NCI-H1417 treated with DMSO at 0.1 percent for 48 hours (cell line): ENCODE results near the gene MNT.
A peak's percentile ranks its signal among the peaks of the same experiment; 100 is the strongest.

Experiments used
- DNase-seq: peaks from one replicate; lab custom pipeline; 2025; lab: John Stamatoyannopoulos, UW

Gene MNT

DNA sequence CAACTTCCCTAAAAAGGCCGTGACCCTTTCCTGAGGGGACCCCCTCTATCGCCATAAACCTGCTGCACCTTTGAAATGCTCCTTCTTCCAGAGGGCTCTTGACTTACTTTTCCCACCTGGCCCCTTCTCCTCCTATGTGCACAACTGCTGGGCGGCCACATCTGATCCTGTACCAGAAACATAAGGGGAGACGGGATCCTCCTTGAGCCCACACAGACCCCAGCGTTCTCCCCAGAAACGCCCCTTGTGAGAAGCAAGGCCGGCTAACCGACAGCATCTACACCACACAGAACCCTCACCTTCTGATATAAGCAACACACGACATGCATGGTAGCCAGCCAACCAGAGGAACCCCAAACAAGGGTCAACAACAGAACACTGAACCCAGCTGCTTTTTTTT, 14.2 kb upstream of the MNT start:
- no peak for DNase-seq

DNA sequence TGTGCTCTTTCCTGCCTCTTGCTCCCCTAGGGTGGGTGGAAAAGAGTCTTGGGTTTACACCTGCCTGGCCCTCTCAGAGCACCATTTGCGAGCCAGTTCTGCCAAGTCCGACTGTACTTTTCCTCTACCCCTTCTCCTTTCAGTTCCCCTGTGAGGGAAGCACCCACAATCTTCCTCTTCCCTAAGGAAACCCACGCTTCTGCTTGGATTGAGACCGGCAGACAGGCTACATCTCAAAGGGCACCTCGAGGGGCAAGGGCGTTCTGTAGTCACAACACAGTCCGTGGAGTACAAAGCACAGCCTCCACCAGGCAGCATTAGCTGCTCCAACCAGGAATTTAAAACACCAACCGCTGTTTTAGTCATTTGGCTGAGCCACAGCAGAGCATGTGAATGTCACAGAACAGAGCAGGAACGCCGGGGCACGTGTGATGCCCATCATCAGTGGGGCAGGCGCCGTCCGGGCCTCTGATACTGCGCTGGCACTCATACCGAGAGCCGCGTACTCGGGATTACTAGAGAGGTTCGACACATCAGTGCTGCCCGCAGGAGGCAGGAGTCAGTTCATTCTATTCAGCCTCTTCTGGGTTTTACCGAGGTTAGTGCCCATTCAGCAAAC, 13.7 kb upstream of the MNT start:
- no peak for DNase-seq

DNA sequence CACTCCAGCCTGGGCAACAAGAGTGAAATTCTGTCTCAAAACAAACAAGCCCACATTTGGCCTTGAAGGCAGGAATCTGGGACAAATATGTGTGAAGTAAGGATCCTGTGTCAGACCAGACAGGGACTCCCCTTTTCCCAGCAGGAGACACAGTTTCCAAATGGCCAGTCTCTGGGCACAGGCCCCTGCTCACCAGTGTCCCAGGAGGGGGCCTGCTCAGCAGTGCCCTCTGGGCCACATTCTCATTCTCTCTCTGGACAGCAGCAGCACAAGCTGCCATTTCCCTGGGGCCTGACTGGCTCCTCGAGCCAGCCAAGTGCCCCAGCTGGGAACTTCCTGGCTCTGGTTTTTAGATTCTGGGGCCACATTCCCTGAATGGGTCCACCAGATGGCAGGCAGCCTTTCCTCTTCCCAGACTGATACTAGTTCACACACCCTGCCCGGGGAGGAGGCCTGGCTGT, 11.7 kb upstream of the MNT start:
- no peak for DNase-seq

GRCh38 chr17:2410951-2411350, 10.1 kb upstream of the MNT start:
- DNase-seq: no peak

DNA sequence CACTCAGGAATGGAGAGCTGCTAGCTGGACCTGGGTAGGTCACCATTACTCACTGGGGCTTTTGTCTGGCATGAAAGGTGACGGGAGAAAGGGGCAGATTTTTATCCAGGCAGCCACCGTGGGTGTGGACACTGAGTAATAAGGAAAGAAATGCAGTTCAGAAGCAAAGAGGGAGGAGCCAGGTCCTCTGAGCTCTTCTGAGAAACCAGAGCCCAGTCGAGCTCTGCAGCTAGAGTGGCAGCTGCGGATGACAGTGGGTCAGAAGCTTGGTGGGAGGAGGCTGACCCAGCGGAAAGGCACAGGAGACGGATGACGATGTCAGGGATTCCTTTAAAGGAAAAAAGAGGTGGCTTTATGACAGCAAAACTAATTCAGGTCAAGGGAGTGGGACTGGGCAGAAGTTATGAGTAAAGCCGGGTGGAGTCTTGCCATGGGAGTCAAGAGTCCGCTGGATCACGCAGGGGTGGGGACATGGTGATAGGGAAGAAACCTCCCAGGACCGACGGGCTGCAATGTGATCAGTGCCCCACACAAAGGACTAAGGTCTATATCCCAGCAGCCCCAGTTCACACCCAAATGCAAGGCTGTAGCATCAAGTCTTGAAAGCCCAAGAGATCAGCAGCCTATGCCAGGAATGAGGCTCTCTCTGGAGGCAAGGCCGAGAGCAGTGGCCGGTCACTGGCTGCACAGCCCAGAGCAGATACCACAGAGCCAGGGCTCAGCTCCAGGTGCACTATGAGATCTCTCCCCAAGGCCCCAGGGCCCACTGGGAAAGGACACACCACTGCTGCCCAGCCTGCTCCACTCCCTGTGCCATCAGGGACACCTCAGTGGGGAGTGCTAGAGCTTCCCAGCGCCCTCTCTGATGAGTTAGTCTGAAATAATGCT, 6.3 kb upstream of the MNT start:
- DNase-seq: no peak

GRCh38 chr17:2406271-2406902, 5.5 kb upstream of the MNT start:
- no peak for DNase-seq

DNA sequence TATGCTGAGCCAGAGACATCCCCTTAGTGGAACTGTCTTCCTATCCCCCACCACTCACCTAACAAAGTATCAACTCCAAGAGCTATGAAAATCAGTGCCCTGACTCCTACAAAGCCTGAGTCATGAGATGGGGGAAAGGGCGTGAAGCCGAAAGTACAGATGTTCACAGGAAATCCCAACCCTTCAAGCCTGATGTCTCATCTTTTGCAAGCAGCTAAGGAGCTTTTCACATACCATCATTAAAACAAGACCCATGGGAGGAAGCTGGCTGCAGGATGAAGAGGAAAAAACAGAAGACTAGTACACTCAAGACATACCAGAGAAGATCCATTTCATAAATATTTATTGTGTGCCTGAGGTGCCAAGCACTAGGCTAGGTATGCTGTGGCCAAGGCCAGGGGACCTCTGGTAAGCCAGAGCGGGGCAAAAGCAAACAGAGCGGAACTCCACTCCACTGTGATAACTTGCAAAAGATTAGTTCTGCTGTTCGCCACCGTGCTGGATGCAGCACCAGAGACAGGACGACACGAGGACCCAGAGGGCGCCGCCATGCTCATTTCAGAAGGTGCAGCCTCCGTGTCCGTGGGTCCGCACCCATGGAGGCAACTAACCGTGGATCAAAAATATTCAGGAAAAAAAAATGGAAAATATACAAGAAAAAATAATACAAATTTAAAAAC, 4.5 kb upstream of the MNT start:
- no peak for DNase-seq

GRCh38 chr17:2403044-2403443, 2.2 kb upstream of the MNT start:
- DNase-seq: no peak

GRCh38 chr17:2402544-2402943, 1.7 kb upstream of the MNT start:
- no peak for DNase-seq

DNA sequence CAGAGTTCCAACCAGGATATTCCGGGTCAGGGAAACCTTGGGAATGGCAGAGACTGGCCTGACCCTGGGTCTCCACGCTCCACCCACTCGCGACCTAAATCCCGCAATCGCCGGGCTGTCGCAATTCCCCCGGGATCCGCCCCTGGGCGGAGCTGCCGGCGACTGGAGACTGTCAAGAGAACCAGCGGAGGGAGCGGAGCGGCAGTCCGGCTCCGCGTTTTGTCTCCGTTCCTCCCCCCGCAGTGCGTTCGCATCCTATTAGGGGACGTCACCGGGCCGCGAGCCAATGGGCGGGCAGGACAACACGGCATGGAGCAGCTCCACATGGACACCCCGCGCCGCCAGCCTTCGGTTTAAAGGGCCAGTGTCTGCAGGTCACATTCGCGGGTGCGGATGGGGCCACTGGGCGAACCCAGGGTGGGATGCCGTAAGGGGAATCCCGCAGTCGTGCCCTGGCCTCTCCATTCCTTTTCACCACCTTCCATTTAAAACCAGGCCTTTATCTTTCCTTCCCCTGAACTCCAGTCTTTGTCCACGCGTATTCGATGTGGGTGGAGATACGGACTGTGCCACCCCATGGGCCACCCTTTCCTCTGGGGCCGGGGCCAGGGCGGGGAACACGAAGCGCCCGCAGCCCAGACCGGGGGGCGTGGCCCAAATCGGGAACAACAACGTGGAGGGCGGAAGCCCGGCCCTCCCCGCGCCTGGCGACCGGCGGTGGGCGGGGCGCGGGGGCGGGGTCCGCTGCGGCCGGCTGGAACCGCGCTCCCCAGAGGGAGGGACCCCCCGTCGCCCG, 764 bp upstream of the MNT start:
- peak; percentile 74 for DNase-seq

- DNase-seq: no peak
Measured at GRCh38 chr17:2400474-2400866, 390 bp downstream of the MNT start.

GRCh38 chr17:2399572-2400473, 1.0 kb downstream of the MNT start:
- DNase-seq: peak; percentile 42

DNA sequence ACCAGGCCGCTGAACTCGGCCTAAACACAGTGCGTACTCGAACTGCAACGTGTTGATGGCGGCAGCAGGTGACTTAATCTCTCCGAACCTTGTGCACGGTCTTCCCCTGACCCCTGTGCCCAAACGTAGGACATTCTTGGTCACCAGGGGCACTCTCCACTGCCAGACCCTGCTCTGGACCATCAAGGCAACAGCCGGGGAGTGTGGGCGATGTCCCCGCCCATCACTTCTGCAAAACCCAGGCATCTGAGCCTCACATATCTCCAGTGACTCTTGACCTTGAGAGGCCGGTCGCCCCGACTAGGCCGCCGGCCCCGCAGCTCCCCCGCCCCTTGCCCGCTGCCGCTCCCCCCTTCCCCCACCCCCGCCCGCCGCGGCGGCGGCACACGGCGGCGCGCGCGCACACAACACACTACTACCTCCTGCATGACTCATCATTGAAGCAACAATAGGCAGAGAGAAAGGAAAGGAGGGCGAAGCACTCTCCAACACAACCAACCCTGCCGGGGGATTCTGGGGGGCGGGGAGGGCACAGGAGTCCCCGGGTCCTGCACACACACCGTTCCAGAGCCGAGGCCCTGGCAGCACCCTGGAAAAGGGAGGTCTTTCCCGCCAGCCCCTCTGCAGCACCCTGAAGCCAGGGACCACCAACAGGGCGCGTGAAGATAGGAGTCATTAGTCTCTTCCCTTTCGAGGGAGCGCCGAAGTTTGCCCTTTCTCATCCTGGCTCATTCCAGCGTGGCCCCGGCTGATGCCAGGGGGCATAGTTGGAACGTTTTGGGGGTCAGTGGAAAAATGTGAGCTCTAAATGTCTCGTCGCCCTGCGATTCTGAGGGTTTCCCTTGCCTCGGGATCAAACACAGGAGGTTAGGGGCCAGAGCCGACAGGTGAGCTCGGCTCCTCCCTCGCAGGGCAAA, 1.9 kb downstream of the MNT start:
- no peak for DNase-seq

DNA sequence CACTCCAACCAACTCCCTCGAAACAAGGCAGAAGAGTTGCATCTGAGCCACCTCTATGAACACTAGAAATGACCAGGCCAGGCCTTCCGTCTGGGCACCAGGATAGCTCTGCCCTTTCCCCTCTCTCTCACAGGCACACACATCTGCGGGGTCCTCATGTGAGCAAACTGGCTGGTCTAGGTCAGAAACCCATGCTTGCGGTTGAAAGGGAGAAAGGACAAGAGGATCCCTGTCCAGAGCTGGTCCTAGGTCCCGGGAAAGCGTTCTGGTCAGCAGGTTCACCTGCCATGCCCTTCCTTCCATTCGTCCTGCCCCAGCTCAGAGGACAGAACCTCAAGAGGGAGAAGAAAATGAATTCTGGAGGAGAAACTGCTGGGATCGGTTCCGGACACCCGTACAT, 2.7 kb downstream of the MNT start:
- no peak for DNase-seq

GRCh38 chr17:2397247-2398171, 3.4 kb downstream of the MNT start:
- no peak for DNase-seq

DNA sequence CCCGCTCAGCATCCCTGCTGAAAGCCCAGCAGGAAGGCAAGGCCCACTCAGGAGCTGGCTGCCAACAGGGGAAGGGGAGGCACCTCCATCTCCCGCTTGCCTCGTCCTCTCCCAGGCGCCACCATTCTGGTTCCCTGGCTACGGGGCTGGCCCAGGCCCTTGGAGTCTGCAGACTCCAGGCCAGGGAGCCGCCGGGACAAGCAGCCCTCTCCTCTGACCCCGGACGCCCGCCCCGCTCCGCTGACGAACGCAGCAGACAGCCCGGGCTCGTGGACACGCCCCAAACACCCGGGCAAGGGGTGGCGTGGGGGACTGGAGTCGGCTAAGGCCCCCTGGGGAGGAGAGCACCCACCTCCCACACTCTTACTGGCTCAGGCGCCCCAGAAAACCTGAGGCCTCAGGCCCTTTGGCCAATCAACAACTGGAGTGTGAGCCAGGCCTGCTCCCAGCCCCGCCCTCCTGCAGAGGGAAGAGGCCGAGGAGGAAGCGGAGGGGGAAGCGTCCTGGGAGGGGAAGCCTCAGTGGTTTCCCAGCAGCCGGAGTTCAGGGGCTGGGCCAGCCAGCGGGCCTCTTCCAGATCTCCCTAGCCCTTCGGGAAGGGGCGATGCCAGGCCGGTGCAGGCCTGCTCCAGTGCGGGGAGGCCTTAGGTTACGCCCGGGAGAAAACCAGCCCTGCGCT, 4.2 kb downstream of the MNT start:
- no peak for DNase-seq

DNA sequence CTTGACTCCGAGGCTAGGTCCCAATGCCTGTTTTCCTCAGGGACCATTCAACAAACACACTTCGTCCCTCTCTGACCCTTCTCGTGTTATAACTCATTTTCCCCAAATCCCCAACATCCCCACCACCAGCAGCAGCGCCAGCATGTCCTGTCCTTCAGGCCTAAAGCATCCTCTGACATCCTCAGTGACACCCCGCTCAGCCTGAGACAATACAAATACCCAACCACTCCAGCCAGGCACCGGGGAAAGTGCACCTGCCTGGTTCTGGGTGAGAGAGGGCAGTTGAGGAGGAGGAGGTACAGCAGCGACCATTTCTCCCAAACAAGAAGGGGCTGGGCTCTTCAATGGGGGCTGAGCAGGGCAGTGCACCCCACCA, 4.7 kb downstream of the MNT start:
- no peak for DNase-seq
